GM21367 (cell line): ENCODE results near the gene OGFOD3.

Experiments
- ATAC-seq: cut with Tn5 transposase; IDR thresholded peaks from one replicate; pipeline ENCODE4 v1.9.1; 2021; ENCODE audit not compliant: unreplicated experiment

The OGFOD3 gene

GRCh38 chr17:82447876-82448275, 29.5 kb upstream of the OGFOD3 start:
- no peak for ATAC-seq

- ATAC-seq: no peak
Measured at GRCh38 chr17:82446649-82447048, 28.3 kb upstream of the OGFOD3 start.

- no peak for ATAC-seq
Measured at GRCh38 chr17:82446124-82446523, 27.7 kb upstream of the OGFOD3 start.

GRCh38 chr17:82445542-82445941, 27.2 kb upstream of the OGFOD3 start:
- ATAC-seq: no peak

GRCh38 chr17:82444941-82445521, 26.6 kb upstream of the OGFOD3 start:
- ATAC-seq: no peak

GRCh38 chr17:82444284-82444893, 26.0 kb upstream of the OGFOD3 start:
- no peak for ATAC-seq

- no peak for ATAC-seq
Measured at GRCh38 chr17:82443465-82444283, 25.3 kb upstream of the OGFOD3 start.

- no peak for ATAC-seq
Measured at GRCh38 chr17:82442643-82443464, 24.5 kb upstream of the OGFOD3 start.

- ATAC-seq: no peak
Measured at GRCh38 chr17:82441691-82442487, 23.5 kb upstream of the OGFOD3 start.

GRCh38 chr17:82440991-82441627, 22.7 kb upstream of the OGFOD3 start:
- ATAC-seq: no peak

- ATAC-seq: no peak
Measured at GRCh38 chr17:82440469-82440981, 22.1 kb upstream of the OGFOD3 start.

GRCh38 chr17:82439829-82440365, 21.5 kb upstream of the OGFOD3 start:
- ATAC-seq: no peak

GRCh38 chr17:82439194-82439828, 20.9 kb upstream of the OGFOD3 start:
- no peak for ATAC-seq

- no peak for ATAC-seq
Measured at GRCh38 chr17:82438401-82439193, 20.2 kb upstream of the OGFOD3 start.

- ATAC-seq: no peak
Measured at GRCh38 chr17:82437325-82437668, 18.9 kb upstream of the OGFOD3 start.

GRCh38 chr17:82436601-82437324, 18.4 kb upstream of the OGFOD3 start:
- no peak for ATAC-seq
